ENCODE measurements around the gene IMPA2. TPM values are rescaled to one million over a fixed set of nuclear protein-coding genes. Genes with fewer than 3 reads are reported as not detected.
A peak's percentile ranks its signal among the peaks of the same experiment; 100 is the strongest.

IMPA2 gene
- total RNA-seq, 1 donor from 2014 or later, result 56.3 TPM

DNA sequence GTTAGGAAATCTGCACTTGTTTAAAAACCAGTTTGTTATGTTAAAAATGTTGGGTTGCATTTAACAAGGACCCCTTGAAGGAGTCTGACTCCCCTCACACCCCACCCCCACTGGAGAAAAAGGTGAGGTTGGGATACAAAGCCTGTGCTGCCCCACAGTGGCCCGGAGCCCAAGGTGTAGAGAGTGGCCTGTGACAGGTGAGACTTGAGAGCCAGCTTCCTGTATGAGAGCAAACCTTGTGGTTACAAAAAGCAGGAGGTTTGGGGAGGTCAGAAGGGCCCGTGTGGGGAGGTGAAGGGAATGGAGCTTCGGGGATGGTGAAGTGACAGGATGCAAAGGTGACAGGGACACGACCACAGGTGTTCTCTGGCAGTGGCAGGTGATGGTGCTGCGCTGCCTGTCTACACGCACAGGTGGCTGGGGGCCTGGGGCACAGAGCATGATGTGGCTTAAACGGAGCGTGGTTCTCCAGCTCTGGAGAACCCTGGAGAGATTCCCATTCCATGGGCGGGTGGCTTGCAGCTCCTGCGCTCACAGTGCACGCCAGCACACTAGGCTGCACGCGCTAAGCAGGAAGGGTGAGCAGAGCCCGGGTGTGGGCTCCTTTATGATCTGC lies 29.0 kb downstream of the IMPA2 start:
- Mint-ChIP-seq H3K9me3 (no peaks in the 10 kb centered on the region), H3K4me3 (no peak overlapping the region), H3K27me3 (no peaks in the 10 kb centered on the region), H3K36me3 (peaks cover 4% of the 10 kb centered on the region), H3K27ac (no peak overlapping the region), H3K4me1 (ENCODE audit: unreplicated experiment) (peaks cover 36% of the 10 kb centered on the region)
- DNase-seq (ENCODE audit: extremely low spot score, unreplicated experiment), result no peak
- TF ChIP-seq, protein P1, sequence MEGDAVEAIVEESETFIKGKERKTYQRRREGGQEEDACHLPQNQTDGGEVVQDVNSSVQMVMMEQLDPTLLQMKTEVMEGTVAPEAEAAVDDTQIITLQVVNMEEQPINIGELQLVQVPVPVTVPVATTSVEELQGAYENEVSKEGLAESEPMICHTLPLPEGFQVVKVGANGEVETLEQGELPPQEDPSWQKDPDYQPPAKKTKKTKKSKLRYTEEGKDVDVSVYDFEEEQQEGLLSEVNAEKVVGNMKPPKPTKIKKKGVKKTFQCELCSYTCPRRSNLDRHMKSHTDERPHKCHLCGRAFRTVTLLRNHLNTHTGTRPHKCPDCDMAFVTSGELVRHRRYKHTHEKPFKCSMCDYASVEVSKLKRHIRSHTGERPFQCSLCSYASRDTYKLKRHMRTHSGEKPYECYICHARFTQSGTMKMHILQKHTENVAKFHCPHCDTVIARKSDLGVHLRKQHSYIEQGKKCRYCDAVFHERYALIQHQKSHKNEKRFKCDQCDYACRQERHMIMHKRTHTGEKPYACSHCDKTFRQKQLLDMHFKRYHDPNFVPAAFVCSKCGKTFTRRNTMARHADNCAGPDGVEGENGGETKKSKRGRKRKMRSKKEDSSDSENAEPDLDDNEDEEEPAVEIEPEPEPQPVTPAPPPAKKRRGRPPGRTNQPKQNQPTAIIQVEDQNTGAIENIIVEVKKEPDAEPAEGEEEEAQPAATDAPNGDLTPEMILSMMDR (conservative IDR thresholded peaks at IDR 0.05), result no peak

DNA sequence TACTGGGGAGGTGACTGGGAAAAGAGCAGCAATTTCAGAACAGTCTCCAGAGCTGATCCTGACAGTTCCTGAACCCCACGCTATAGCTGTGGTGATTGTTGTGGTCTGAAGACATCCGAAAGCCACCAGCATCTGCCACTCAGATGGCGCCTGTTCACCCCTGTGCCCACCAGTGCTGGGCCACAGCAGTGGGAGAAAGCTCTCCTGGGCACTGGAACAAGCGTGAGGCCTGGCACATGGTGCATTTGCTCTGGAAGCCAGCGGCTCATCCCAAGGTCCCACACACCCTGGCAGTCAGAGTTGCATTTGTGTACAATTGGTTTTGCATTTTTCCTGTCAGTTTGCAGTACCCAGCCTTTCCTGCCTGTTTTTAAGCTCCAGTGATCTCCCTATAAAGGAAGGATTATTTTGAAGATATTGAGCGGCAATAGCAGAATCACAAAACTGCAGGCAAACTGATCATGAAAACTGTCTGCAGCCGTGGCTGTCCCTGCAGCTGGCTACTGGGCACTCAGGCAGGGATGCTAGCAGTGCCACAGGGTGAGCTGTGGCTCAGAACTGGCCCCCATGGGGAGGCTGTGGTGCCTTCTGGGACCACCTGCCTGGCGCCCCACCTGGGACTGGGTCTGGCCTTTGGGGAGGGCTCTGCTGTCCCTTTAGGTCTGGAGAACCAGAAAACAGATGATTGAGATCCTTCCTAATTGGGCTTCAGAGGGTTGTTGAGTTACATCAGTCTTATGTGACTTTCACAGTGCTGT lies 30.1 kb downstream of the IMPA2 start:
- H3K27me3 Mint-ChIP-seq, result no peaks in the 10 kb centered on the region
- TF ChIP-seq, protein P1 (conservative IDR thresholded peaks at IDR 0.05), result no peak
- no peak overlapping the region for H3K4me3 Mint-ChIP-seq
- no peak overlapping the region for H3K27ac Mint-ChIP-seq
- H3K9me3 Mint-ChIP-seq, result no peaks in the 10 kb centered on the region
- peaks cover 4% of the 10 kb centered on the region for H3K36me3 Mint-ChIP-seq
- H3K4me1 Mint-ChIP-seq (ENCODE audit: unreplicated experiment), result peaks cover 31% of the 10 kb centered on the region
- no peak for DNase-seq (ENCODE audit: extremely low spot score, unreplicated experiment)

DNA sequence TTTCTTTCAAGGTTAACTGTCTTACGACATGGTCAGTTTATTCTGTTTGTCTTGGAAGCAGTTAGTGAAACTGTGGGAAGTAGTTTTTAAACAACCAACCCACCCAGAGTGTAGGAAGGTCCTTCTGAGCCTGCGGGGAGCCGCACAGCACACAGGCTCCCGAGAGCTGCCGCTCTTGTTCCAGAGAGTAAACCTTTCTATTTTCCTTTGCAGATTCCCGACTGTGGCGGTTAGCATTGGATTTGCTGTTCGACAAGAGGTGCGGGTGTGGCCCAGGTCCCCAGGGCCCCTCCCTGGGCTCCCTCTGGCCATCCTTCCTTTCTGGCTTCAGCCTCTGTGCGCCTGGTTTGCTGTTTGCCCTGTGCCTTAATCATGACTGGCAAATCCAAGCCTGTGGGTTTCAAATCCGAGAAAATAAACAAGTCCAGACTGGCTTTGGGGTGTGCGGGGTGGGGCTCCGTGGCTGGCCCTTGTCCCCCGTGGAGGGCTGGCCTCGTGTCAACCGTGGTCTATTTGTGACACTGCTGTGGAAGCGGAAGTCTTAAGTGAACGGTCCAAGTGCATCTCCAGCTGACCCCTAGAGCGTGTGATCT lies 30.7 kb downstream of the IMPA2 start:
- DNase-seq (ENCODE audit: extremely low spot score, unreplicated experiment), result no peak
- H3K4me1 Mint-ChIP-seq (ENCODE audit: unreplicated experiment), result peaks cover 31% of the 10 kb centered on the region
- no peak overlapping the region for H3K27ac Mint-ChIP-seq
- H3K27me3 Mint-ChIP-seq, result no peaks in the 10 kb centered on the region
- no peaks in the 10 kb centered on the region for H3K9me3 Mint-ChIP-seq
- TF ChIP-seq, protein P1 (conservative IDR thresholded peaks at IDR 0.05), result no peak
- H3K36me3 Mint-ChIP-seq, result peaks cover 7% of the 10 kb centered on the region
- H3K4me3 Mint-ChIP-seq, result no peak overlapping the region

DNA sequence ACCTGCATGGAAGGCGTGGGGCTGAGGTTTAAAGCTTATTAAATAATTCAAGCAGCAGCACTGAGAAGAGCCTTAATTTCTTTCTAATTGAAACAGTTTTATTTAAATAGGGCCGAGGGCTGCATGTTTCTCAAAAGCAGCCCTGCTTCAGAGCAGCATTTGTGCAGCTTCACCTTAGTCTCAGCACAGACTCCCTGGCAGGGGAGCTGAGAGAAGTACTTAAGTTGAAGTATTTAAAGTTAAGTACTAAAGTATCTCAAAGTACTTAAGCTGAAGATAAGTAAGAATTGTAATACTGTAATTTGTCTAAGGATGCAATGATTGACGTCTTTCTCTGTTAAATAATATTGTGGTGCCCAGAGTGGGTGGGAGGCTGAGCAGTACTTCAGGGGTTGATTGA lies 31.4 kb downstream of the IMPA2 start:
- H3K9me3 Mint-ChIP-seq, result no peaks in the 10 kb centered on the region
- DNase-seq (ENCODE audit: extremely low spot score, unreplicated experiment), result no peak
- H3K36me3 Mint-ChIP-seq, result peaks cover 11% of the 10 kb centered on the region
- H3K27ac Mint-ChIP-seq, result no peak overlapping the region
- TF ChIP-seq, protein P1 (conservative IDR thresholded peaks at IDR 0.05), result no peak
- H3K4me3 Mint-ChIP-seq, result no peak overlapping the region
- peaks cover 31% of the 10 kb centered on the region for H3K4me1 Mint-ChIP-seq (ENCODE audit: unreplicated experiment)
- no peaks in the 10 kb centered on the region for H3K27me3 Mint-ChIP-seq

DNA sequence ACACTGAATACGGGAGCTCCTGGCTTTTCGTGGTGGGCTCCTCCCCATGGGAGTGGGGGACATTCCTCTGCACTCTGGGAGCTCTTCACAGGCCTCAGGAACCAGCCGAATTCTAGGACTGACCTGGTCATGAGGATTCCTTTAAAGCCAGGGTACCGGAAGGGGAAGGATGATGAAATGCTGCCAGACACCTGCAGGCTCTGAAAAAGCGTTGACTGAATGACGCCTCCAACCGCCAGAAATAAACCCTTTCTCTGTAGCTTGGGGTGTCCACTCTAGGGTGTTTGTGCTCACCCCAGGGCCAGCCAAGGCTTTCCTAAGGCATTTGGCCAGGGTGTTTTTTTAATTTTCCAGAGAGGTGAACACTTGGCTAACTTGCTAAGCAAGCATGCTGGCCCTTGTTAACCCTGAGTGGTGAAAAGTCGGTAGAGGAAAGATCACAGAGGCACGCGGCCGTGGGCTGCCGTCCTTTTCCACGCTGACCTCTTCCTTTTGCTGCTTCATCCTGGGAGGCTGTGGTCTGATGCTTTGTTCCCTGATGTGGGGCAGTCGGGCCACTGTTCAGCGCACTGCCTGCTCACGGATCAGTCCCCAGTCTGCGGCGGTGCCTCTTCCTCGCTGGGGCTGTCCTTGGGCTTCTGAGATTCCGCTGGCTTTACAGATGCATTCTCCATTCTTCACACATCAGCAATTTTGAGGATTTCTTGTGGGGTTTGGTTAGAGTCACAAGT lies 32.0 kb downstream of the IMPA2 start:
- peaks cover 12% of the 10 kb centered on the region for H3K36me3 Mint-ChIP-seq
- H3K4me1 Mint-ChIP-seq (ENCODE audit: unreplicated experiment), result peaks cover 29% of the 10 kb centered on the region
- H3K4me3 Mint-ChIP-seq, result no peak overlapping the region
- H3K9me3 Mint-ChIP-seq, result no peaks in the 10 kb centered on the region
- no peaks in the 10 kb centered on the region for H3K27me3 Mint-ChIP-seq
- peak overlapping the region; percentile 58 for H3K27ac Mint-ChIP-seq
- TF ChIP-seq, protein P1 (conservative IDR thresholded peaks at IDR 0.05), result no peak
- no peak for DNase-seq (ENCODE audit: extremely low spot score, unreplicated experiment)

Measured in type B pancreatic cell (in vitro differentiated cells).